Body of pancreas (tissue), 4 donors: ENCODE data around the gene CACNA1H.

Experiments used
- CTCF ChIP-seq, 7 experiments: fragments of 450-650 bp in 4 of 7; fragments of 200-600 bp in 3 of 7; sonication (generic) in 3 of 7; IDR thresholded peaks; one replicate each; pipeline ENCODE4 v1.5.1; 2016 to 2019; ENCODE audit warnings: antibody characterized with exemption in 7 of 7
- POLR2A ChIP-seq, 3 donors: fragments of 450-650 bp; IDR thresholded peaks; one replicate each; pipeline ENCODE4 v1.6.1; 2016; ENCODE audit warnings: antibody characterized with exemption in 3 of 3, mild to moderate bottlenecking in 2 of 3

- TF ChIP-seq CTCF (IDR thresholded peaks at IDR 0.05) (no peak), POLR2A (IDR thresholded peaks at IDR 0.05) (no peak)
Observed at GRCh38 chr16:1124795-1125194, 28.1 kb upstream of the CACNA1H start.
